GM21619 (cell line): Measurements from ENCODE around the gene PTCHD4.

Experiments used
- ATAC-seq: cut with Tn5 transposase; IDR thresholded peaks from one replicate; pipeline ENCODE4 v1.9.1; 2021; ENCODE audit not compliant: unreplicated experiment

Gene PTCHD4

GRCh38 chr6:48100588-48100895 lies 10.5 kb downstream of the PTCHD4 start:
- no peak for ATAC-seq

DNA sequence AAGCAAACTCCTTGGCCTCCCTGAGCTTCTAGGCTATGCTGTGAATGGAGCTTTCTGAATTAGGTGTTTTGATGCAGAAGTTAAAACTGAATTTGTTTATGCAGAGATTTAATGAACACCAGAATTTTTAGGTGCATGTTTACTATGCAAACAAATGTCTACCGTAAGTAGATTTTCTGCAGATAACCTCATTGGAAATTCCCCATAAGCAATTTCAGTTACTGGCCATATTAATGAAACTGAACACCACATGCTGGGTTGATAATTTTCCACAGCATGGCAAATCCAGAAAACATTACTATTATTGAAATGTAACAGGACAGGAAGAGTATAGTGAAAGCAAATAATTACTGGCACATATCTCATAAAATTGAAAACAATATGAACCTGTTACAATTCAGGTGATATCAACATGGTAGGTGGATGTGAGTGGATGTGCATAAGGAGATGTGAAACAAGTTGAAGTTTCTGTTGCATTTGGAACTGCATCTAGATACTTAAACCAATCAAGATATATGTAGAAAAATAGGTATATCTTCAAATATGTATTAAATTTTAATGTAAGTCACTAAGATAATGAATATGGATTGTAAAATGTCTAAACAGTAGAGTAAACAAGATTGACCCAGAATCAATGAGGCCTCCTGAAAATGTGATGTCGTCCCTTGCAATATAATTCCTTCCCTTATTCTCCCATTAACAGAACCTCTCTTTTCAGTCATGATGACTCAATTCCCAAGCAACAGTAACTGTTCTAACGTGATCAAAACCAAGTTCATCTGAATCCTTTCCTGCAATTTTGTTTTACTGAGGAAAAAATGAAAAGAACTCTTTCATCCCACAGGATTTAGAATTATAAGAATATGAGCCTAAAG lies 11.0 kb downstream of the PTCHD4 start:
- no peak for ATAC-seq

DNA sequence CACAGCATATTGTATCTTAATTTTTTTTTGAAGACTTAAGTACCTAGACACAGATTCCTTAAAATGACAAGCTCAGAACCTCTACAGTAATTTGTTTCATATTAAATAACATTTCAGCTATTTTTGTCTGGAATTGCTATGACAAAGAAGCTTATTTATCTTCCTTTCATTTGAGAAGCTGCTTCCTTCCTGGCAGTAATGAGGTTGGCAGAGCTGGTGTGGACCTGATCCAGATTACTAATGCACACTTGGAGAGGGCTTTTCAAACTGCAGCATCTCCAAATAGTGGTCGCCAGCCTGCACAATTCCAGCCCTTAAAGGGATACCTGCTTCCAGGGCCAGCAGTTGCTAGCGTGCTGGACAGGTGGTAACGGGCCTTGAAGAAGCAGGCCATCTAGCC lies 12.1 kb downstream of the PTCHD4 start:
- no peak for ATAC-seq

DNA sequence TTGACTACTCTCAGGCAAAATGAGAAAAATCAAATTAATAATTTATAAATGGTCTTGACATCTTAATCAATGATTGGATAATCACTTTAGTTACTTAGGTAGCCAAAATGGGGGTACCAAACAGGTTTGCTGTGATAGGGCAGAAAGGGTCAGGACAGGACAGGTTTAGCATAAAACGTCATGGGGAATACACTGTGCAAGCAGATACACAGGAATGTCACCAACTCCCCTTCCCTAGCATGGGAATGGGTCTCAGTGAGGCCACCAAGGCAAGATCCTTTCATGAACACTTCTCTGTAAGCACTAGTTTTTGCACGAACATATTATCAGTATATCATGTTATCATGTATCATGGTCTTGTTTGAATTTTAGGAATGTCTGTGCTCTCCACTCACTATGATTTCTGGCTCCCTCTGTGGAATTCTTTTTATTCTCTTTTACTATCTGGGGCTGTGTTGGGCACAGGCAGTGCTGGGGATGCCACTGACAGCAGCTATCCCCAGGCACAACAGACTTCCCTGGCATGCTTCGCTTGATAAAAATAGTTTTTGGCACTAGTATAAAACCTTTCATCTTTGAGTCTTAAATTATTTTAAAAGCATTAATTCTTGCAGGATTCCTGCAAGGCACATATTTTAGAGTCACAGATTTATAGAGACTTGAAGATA lies 18.3 kb downstream of the PTCHD4 start:
- no peak for ATAC-seq

- ATAC-seq = no peak
These were observed 20.5 kb downstream of the PTCHD4 start for GRCh38 chr6:48090546-48090945.

GRCh38 chr6:48087448-48087847 lies 23.5 kb downstream of the PTCHD4 start:
- no peak for ATAC-seq

- ATAC-seq = no peak
These were observed 24.8 kb downstream of the PTCHD4 start for GRCh38 chr6:48086187-48086586.

GRCh38 chr6:48085131-48085741 lies 25.8 kb downstream of the PTCHD4 start:
- no peak for ATAC-seq

- ATAC-seq = no peak
These were observed 26.8 kb downstream of the PTCHD4 start for GRCh38 chr6:48084201-48084600.

DNA sequence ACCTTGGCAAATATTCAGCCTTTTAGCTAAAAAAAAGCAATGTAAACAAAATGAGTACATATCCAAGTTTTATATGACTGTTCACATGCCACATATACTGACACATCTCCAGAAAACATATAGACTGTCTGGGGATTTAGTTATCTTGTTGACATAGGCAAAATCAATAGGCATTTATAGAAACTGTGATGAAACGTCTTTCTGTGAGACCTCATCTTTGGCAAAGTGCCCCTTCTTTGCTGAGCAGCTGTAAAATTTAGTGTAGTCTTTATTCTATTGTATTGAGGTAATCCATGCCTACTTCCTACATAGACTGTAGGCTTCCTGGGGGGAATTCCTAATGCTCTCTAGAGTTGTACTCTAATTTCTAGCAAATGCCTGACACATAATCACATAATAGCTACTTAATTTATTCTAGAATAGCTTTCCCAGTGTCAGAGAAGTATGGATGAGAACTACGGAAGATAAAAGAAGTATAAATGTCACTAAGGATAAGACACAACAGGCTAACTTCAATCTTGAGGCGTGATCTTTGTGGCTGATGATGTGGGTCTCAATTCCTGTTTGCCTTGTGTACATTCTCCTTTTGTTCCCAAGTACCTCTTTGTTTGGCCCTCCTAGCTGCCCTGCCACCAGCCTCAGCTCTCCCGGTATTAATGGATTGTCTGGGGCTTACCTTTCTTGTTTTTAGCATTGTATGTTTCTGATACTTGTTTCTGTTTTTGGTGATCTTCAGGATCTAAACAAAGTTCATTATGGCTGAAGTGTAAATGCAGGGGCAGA lies 30.6 kb downstream of the PTCHD4 start:
- ATAC-seq = no peak

DNA sequence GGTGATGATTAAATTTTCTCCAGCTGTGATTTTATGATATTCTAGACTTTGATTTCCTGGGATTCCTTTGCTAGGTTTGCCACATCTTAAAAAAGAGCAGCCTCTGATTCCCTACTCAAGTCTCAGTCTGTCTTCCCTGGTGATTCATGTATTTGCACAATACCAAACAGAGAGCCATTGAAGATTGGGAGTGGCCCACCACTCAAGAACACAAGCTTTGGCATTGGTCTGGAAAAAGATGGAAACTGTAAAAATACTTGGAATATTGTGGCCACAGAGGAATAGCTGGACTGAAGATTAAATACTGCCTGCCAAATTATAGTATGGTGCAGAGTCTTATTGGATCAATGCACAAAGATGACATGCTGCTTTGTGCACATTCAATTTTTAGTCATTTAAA lies 32.9 kb downstream of the PTCHD4 start:
- ATAC-seq = no peak

- no peak for ATAC-seq
These were observed 35.8 kb downstream of the PTCHD4 start for GRCh38 chr6:48075181-48075580.

DNA sequence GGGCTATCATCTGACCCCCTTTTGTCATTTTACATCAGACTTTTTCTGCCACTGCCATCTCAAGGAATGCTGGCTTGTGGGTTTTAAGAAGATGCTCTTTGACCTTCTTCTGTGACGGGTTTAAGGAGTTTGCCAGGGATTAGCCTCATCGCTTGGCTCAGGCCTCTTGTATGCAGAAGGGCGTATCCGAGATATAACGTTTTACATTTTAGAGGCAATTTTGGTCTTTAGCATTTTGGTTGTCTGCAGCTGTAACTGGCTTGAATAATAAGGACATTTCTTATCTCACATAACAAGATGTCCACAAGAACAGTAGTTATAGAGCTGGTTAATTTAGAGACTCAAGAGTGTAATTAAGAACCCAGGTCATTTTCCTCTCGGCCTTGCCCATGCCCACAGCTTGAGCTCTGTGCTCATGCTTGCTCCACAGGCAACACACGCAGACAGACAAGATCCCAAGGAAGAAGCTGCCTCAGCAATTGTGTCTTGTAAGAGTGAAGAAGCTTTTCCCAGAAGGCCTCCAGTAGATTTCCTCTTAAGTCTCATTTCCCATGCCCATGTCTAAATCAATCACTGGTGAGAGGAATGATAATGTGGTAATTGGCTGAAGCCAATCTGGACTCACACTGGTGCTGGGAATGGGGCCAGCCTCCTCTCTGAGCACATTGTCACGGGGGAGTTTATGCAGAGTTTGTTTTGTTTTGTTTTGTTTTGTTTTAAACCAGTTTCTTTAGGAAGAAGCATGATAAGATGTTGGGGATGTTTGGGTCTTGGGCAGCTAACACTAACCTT lies 36.8 kb downstream of the PTCHD4 start:
- ATAC-seq = no peak

GRCh38 chr6:48071833-48072232 lies 39.2 kb downstream of the PTCHD4 start:
- ATAC-seq = no peak

DNA sequence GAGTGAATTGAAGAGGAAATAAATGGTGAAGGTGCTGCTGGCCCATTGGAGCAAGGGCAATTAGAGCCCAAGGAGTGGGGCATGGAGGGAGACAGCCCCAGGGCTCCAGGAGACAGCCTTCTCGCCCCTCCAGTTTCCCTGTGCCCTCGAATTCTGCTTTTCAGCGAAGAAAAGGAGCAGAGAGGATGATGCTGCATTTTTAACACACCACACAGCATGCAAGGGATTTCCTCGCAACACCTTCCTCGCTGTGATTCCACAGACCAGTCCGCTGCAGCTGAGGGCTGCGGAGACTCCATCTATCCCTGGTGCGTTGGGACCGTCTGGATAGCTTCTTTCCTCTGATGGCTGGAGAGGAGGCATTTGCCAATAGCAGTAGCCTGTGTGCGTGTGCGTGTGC lies 41.7 kb downstream of the PTCHD4 start:
- no peak for ATAC-seq

- ATAC-seq = no peak
These were observed 42.4 kb downstream of the PTCHD4 start for GRCh38 chr6:48068278-48069251.

DNA sequence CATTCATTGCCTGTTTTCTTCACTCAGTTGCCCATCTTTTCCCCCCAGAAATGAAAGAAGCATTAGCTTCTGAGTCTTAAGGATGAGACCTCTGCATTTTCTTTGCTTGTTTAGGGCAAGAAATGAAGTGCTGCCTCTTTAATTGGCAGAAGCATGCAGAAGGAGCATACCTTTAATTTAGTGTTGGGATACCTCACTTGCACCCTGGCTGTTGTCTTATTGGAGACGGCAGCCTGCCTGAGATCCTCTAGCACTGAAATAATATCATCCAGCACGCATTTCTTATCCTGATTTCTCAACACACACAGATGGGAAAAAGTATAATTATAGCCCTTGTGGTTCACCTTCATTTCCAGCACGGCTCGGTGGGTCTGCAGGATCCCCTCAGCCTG lies 43.1 kb downstream of the PTCHD4 start:
- no peak for ATAC-seq

DNA sequence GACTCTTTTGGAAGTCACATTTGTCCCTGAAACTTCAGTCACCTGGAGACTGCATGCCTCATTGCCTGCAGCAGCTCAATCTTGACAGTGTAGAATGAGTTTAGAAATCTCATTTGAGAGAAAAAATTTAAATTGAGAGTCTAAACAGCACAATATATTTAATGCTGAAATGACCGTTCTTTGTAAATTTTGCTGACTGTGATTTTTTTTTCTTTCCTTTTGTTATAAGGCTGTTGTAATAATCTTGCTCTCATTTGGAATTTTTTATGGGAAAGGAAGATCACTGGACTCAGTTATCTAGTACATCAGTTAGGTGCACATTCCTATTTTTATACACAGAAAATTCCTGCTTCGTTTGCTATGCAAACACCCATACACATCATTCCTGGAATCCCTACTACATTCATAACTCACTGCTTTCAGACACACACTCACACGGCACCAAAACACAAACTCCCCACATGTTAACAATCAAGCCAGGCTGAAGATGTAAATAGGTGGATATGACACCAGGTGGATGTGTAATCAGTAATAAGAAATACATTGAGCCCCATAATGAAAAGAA lies 43.8 kb downstream of the PTCHD4 start:
- no peak for ATAC-seq
